ENCODE results near the gene SH3RF3.

GRCh38 chr2:109436610-109437225 lies 307.7 kb downstream of the SH3RF3 start:
- TF ChIP-seq STAT6 (CRISPR knock-in tag; conservative IDR thresholded peaks at IDR 0.05; ENCODE audit: low read depth) (no peak), ERG (CRISPR knock-in tag; IDR thresholded peaks at IDR 0.05) (no peak), CTCF (IDR thresholded peaks at IDR 0.05) (no peak), FOXP4 (CRISPR knock-in tag; IDR thresholded peaks at IDR 0.05) (no peak), ETV6 (CRISPR knock-in tag; IDR thresholded peaks at IDR 0.05) (no peak), NFYB (CRISPR knock-in tag; conservative IDR thresholded peaks at IDR 0.05; ENCODE audit: low read depth) (no peak), GABPB1 (CRISPR knock-in tag; IDR thresholded peaks at IDR 0.05) (no peak), ZNF532 (CRISPR knock-in tag; IDR thresholded peaks at IDR 0.05; ENCODE audit: borderline replicate concordance) (no peak), ATF2 (CRISPR knock-in tag; IDR thresholded peaks at IDR 0.05; ENCODE audit: borderline replicate concordance, low read depth) (no peak), MAX (CRISPR knock-in tag; IDR thresholded peaks at IDR 0.05) (no peak), USF2 (CRISPR knock-in tag; IDR thresholded peaks at IDR 0.05) (no peak), ELF4 (CRISPR knock-in tag; IDR thresholded peaks at IDR 0.05; ENCODE audit: low read depth) (no peak), NR2C2 (CRISPR knock-in tag; IDR thresholded peaks at IDR 0.05) (no peak)

Measured in WTC11 (cell line).